Erythroblast (primary cell): Measurements from ENCODE around the gene TYMP.

Experiments used
- GATA1 ChIP-seq: IDR thresholded peaks from 2 replicates; pipeline ENCODE4 v1.6.1; 2011; ENCODE audit warnings: low read depth, mild to moderate bottlenecking, control low read depth, low read length, moderate library complexity
- POLR2A ChIP-seq: IDR thresholded peaks from 2 replicates; pipeline ENCODE4 v1.6.1; 2011; ENCODE audit warnings: mild to moderate bottlenecking, low read length

- TF ChIP-seq GATA1 = no peak
- peak; percentile 67 for TF ChIP-seq POLR2A
Observed at GRCh38 chr22:50507991-50508884, 21.6 kb downstream of the TYMP start, which contains the start of gene NCAPH2.
